K562 (cell line): ENCODE measurements around the gene CFL1. TPM values are rescaled to one million over a fixed set of nuclear protein-coding genes. Genes with fewer than 3 reads are reported as not detected.

Source experiments
- CHD7 ChIP-seq: fragments of 200-600 bp; sonication (generic); IDR thresholded peaks from one replicate; pipeline ENCODE4 v1.6.1; 2012; ENCODE audit warnings: mild to moderate bottlenecking, low read depth, low read length, inconsistent platforms
- HDAC6 ChIP-seq: IDR thresholded peaks from 2 replicates; pipeline ENCODE4 v1.6.1; 2012; ENCODE audit warnings: low read depth, mild to moderate bottlenecking, control low read depth, inconsistent platforms, low read length, moderate library complexity
- KAT2B ChIP-seq: IDR thresholded peaks from one replicate; pipeline ENCODE4 v1.6.1; 2012; ENCODE audit warnings: low read depth, mild to moderate bottlenecking, control low read depth, inconsistent platforms, low read length, moderate library complexity
- MCM3 ChIP-seq: fragments of 450-650 bp; IDR thresholded peaks from 2 replicates; pipeline ENCODE4 v1.6.1; 2016
- RBBP5 ChIP-seq: fragments of 200-600 bp; sonication (generic); IDR thresholded peaks from 2 replicates; pipeline ENCODE4 v1.6.1; 2012; ENCODE audit warnings: borderline replicate concordance, mild to moderate bottlenecking, low read length, control low read depth, inconsistent platforms; ENCODE audit not compliant: insufficient read depth, poor library complexity, severe bottlenecking
- RBM22 ChIP-seq: fragments of 200-400 bp; formaldehyde crosslinking; IDR thresholded peaks from 2 replicates; pipeline ENCODE4 v1.6.1; 2018; ENCODE audit warnings: low read length, low read depth; ENCODE audit not compliant: poor library complexity, severe bottlenecking
- RREB1 ChIP-seq: fragments of 250-450 bp; sonication (Bioruptor Pico); IDR thresholded peaks from 2 replicates; pipeline ENCODE4 v1.4.0; 2020
- RUNX1 ChIP-seq: sonication (generic); IDR thresholded peaks from 2 replicates; pipeline ENCODE4 v1.6.1; 2016; ENCODE audit warnings: antibody characterized with exemption, low read depth
- SMARCC2 ChIP-seq: fragments of 450-650 bp; IDR thresholded peaks from 2 replicates; pipeline ENCODE4 v1.6.1; 2017; ENCODE audit warnings: antibody characterized with exemption, moderate library complexity, mild to moderate bottlenecking, low read depth
- TAF15 ChIP-seq: fragments of 200-400 bp; formaldehyde crosslinking; IDR thresholded peaks from 2 replicates; pipeline ENCODE4 v1.6.1; 2017; ENCODE audit warnings: mild to moderate bottlenecking, low read depth, low read length, moderate library complexity
- polyA plus RNA-seq, 8 experiments: library from polyadenylated mRNA; depleted of rRNA in 4 of 8; stranded (reverse) in 5 of 8; unstranded in 3 of 8; fragments of >200 nt; fragmentation: Nextera tagmentation in 2 of 8; fragmentation: Illumina TruSeq in 1 of 8; extraction: Ambion mirVana in 2 of 8; extraction: Trizol in 1 of 8; gene quantifications; 2 replicates each; pipeline versions ENCODE4 v1.2.1 to v1.2.3, GENCODE V29; 2011 to 2014; ENCODE audit warnings: inconsistent platforms in 1 of 8, missing spikeins in 1 of 8
- total RNA-seq, 7 experiments: library from RNA; depleted of rRNA in 6 of 7; stranded (reverse); fragments of >200 nt in 6 of 7; fragmentation: Illumina TruSeq in 2 of 7; extraction: Trizol in 2 of 7; gene quantifications; 2 replicates each; pipeline versions ENCODE4 v1.2.1 to v1.2.3, GENCODE V29; 2011 to 2021; ENCODE audit warnings: low replicate concordance in 1 of 7

The CFL1 gene
- total and polyA plus RNA-seq, 9 of the 15 experiments (the other 6 are each of a cell fraction or from before 2014, with no cell fraction given) = 105 to 1,101 (median 859) TPM

GRCh38 chr11:65873318-65874156, 15.6 kb upstream of the CFL1 start (continued):
- no peak for TF ChIP-seq CHD7
- no peak for TF ChIP-seq KAT2B
- no peak for TF ChIP-seq SMARCC2
- TF ChIP-seq RBBP5 = no peak
- TF ChIP-seq HDAC6 = no peak
- no peak for TF ChIP-seq MCM3
- no peak for TF ChIP-seq TAF15
- TF ChIP-seq RBM22 = no peak
- no peak; the same call in 1 of the 2 replicates for TF ChIP-seq RUNX1
- TF ChIP-seq RREB1 (CRISPR knock-in tag) = no peak
